Adrenal gland (tissue), 5 donors: Measurements from ENCODE around the gene SLC6A13.

Source experiments
- POLR2A ChIP-seq, 2 donors: fragments of 450-650 bp; IDR thresholded peaks; one replicate each; pipeline ENCODE4 v1.6.1; 2017; ENCODE audit warnings: antibody characterized with exemption in 2 of 2, mild to moderate bottlenecking in 2 of 2, moderate library complexity in 1 of 2
- TF ChIP-seq, protein P1 (sequence below), 6 experiments: fragments of 450-650 bp in 4 of 6; fragments of 200-600 bp in 2 of 6; sonication (generic) in 1 of 6; IDR thresholded peaks; 1 replicate in 5 of 6; 2 replicates in 1 of 6; pipeline versions ENCODE4 v1.5.1 to v1.8.0; 2016 to 2021; ENCODE audit warnings: antibody characterized with exemption in 6 of 6, mild to moderate bottlenecking in 2 of 6, moderate library complexity in 1 of 6
- donor health status: DM: no; HTN: no; CAD: no.

DNA sequence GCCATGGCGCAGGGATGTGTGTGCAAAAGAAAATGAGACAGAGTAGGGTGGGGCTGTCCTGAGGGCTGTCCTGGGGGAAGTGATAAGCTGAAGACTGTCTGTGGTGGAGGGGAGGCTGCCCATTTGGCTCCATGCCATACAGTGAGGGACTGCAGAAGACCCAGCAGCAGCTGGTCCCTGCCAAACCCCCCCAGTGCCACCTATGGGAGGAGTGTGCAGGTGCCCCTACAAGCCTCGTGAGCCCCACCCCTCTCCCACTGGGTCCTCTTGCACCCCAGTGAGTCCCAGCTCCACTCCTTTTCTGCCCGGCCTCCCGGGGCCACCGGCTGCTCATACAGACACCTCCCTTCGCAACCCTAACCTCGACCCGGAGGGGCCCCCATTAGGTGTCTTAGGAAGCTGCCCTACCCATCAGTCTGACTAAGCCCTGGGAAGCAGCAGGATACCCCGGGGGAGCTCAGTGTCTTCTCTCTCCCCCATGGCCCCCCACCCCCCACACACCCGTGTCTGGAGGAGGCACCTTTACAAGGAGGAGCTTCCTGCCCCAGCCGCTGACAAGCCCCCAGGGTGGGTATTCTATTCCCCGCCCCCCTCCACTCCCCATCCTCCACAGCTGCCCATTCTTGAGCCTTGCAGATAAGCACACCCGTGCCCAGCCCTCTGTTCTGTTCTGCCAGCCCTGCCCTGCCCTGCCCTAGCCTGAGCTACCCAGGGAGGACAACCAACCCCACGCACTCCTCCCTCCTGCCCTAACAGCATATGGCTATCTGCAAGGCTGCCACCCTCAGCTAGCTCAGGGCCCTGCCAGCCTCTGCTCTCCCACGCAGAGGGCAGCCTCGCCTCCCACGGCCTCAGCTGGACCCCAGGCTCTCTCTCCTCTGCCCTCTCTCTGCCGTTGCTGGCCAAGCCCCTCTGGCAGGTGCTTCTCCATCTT, 90.6 kb downstream of the SLC6A13 start:
- TF ChIP-seq, protein P1, sequence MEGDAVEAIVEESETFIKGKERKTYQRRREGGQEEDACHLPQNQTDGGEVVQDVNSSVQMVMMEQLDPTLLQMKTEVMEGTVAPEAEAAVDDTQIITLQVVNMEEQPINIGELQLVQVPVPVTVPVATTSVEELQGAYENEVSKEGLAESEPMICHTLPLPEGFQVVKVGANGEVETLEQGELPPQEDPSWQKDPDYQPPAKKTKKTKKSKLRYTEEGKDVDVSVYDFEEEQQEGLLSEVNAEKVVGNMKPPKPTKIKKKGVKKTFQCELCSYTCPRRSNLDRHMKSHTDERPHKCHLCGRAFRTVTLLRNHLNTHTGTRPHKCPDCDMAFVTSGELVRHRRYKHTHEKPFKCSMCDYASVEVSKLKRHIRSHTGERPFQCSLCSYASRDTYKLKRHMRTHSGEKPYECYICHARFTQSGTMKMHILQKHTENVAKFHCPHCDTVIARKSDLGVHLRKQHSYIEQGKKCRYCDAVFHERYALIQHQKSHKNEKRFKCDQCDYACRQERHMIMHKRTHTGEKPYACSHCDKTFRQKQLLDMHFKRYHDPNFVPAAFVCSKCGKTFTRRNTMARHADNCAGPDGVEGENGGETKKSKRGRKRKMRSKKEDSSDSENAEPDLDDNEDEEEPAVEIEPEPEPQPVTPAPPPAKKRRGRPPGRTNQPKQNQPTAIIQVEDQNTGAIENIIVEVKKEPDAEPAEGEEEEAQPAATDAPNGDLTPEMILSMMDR (IDR thresholded peaks at IDR 0.05): no peak
- no peak for TF ChIP-seq POLR2A (IDR thresholded peaks at IDR 0.05)
